Right lobe of liver (tissue), 4 donors: Measurements from ENCODE around the gene ERRFI1.

Experiments
- POLR2A ChIP-seq: fragments of 450-650 bp; IDR thresholded peaks from one replicate; pipeline ENCODE4 v1.6.1; 2017; ENCODE audit warnings: antibody characterized with exemption, mild to moderate bottlenecking
- TF ChIP-seq, protein P1 (sequence below), 4 donors: fragments of 200-600 bp in 3 of 4; fragments of 450-650 bp in 1 of 4; IDR thresholded peaks; one replicate each; pipeline versions ENCODE4 v1.5.1 to v1.8.0; 2016 to 2022; ENCODE audit warnings: antibody characterized with exemption in 4 of 4, mild to moderate bottlenecking in 2 of 4
- donor health status: DM: no; HTN: no; CAD: no.
- donor health status: DM: no; HTN: no; CAD: no.
- donor health status: DM: no; HTN: yes; CAD: no.

- TF ChIP-seq, protein P1, sequence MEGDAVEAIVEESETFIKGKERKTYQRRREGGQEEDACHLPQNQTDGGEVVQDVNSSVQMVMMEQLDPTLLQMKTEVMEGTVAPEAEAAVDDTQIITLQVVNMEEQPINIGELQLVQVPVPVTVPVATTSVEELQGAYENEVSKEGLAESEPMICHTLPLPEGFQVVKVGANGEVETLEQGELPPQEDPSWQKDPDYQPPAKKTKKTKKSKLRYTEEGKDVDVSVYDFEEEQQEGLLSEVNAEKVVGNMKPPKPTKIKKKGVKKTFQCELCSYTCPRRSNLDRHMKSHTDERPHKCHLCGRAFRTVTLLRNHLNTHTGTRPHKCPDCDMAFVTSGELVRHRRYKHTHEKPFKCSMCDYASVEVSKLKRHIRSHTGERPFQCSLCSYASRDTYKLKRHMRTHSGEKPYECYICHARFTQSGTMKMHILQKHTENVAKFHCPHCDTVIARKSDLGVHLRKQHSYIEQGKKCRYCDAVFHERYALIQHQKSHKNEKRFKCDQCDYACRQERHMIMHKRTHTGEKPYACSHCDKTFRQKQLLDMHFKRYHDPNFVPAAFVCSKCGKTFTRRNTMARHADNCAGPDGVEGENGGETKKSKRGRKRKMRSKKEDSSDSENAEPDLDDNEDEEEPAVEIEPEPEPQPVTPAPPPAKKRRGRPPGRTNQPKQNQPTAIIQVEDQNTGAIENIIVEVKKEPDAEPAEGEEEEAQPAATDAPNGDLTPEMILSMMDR (IDR thresholded peaks at IDR 0.05), result peak in 1 of 4 donors; percentile 8
- no peak for TF ChIP-seq POLR2A
Observed at GRCh38 chr1:8016210-8016894, 9.8 kb downstream of the ERRFI1 start.
